NCI-H2196 treated with DMSO at 0.1 percent for 48 hours (cell line): ENCODE measurements around the gene PLXNB2.
A peak's percentile ranks its signal among the peaks of the same experiment; 100 is the strongest.
"Not testable (repeated sequence)": the region's sequence is repeated elsewhere in the genome, so short reads cannot be mapped to it uniquely, and the experiment has no call there.

Experiments
- DNase-seq: peaks from one replicate; lab custom pipeline; 2025; ENCODE audit not compliant: unreplicated experiment; lab: John Stamatoyannopoulos, UW

Gene PLXNB2

DNA sequence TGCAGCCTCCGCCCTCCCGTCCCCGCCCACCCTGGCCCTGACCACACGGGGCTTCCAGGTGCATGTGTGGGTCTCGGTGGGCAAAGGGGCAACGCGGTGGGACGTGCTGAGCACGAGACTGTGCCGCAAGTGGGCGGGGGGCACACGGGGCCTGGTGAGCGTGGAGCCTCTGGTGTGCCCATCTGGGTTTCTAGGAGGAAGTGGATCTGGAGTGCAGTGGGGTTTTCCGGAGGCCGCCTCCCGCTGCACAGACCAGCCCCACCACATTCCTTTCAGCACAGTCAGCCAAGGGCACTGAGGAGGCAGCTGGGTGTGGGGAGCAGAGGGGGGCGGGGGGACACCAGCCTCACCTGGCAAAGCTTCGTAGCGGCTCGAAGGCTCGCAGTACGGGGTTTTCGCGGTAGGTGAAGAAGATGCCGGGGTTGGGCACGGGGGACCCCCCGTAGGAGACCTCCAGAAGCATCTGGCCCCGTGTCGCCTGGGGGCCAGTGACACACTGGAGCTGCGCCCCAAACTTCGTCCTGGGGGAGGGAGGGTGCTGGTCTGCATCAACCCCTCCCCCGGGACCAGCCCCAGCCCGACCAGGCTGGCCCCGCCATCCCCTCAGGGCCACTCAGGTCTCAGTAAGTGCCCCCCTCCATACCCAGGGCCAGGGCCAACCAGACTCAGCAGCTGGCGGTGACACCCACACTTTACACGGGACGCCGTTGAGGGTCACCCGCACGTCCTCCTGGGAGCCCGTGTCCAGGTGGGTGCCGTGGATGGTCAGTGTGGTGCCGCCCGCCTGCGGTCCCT lies 24.9 kb downstream of the PLXNB2 start:
- DNase-seq = no peak

DNA sequence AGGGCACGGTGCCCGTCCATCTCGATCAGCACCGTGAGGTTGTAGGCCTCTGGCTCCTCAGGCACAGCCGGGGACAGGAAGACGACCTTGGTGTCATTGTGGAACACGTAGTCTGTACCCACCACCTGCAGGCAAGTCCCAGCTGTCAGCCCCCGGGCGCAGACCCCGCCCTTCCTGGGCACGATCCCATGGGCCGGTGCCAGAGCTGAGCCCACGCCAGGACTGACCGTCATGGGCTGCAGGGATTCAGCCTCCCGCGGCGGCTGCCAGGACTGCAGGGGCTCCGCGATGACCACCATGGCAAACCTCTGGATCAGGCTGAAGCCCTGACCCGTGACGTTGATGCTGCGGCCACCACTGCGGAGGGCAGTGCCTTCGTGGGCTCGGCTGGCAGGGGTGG lies 25.5 kb downstream of the PLXNB2 start:
- no peak for DNase-seq

DNA sequence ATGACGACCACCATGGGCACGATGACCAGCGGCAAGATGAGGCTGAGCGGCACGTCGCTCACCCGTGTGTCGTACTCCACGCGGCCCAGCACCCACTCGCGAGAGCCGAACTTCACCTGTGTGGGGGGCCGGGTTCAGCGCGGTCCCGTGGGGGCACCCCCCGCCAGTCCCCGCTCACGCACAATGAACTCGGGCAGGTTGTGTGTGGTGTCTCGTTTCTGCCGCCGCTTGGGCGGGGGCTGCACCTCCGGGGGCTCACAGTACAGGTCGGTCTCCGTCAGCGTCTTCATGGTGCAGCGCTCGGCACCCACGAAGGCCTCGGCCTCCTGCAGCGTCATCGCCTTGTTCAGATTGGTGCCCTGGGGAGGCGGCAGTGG lies 26.1 kb downstream of the PLXNB2 start:
- DNase-seq = no peak

DNA sequence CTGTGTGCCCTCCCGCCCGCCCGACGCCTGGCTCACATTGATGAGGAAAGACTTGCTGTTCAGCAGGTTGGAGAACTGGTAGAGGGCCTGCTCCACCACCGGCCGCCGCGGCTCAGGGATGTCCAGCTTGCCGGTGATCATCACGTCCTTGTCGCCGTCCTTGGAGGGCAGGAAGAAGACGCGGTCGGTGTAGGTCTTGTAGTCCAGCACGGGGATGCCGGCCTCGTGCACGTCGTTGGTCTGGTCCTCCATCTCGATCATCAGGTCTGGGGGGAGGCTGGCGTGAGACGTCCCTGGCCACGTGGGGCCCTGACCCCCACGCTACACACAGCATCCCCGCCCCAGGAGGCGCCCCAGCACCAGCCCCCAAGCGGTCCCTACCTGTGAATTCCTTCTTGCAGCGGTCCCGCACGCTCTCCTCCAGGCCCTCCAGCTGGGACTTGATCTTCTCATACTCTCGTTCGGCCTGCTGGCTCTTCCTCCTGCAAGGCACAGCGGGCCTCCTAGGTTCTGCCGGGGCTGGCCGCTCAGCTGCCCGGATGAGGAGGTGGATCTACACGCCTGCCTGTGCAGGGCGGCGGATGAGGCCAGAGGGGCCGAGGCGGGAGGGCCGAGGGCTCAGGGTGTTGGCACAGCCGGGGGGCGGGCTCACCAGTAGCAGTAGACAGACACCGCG lies 26.6 kb downstream of the PLXNB2 start:
- DNase-seq = no peak

DNA sequence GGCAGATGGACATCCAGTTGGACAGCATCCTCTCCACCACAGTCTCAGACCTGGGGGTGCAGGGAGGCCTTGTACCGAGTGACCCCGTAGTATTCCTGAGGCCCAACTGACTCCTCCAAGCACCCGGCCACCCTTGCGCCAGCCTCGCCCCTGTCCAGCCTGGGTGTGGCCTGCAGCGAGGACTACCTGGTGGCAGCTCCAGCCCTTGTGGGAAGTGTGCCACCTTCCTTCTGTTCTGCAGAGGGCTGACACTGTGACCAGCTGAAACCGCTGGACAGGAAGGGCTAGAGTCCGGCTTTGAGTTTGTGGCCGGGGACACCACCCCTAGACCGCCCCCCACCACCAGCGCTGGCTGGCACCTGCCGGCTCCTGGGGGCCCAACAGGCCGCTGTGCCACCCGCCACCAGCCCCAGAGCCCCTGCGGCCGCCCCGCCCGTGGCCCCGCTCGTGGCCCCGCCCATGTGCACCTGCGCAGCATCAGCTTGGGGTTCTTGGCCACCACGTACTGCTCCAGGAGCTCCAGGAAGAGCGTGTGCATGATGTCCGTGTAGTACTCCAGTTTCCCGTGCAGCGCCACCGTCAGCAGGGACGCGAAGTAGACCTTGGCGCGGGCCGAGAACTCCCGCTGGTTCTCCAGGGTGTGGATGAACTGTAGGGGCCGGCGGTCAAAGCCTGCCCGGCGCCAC lies 27.3 kb downstream of the PLXNB2 start:
- no peak for DNase-seq

DNA sequence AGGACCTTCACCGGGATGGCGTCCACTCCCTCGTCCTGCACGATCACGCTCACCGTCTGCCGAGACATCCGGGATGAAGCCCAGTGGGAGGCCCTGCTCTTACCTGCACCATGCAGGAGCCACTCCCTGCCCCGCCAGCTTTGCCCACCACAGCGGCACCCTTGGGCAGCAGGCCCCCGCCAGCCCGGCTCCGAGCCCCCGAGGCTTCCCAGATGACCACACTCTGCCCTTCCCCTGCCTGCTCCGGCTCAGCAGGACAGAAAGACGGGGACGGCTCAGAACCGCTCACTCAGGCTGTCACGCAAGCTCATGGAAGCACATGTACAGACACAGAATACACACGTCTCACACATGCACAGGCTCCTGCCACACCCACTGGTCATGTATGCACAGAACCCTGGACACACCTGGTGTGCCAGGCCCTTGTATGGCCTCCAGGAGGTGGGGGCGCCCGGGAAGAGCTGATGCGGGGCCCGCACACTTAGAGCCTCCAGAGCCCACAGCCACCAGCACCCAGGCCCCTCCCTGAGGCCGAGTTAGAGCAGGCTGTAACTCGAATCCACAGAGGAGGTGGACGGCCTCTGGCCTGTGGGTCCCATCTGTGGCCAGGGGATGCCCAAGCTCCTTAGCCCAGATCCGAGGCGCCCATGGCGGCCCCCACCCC lies 28.4 kb downstream of the PLXNB2 start:
- no peak for DNase-seq

DNA sequence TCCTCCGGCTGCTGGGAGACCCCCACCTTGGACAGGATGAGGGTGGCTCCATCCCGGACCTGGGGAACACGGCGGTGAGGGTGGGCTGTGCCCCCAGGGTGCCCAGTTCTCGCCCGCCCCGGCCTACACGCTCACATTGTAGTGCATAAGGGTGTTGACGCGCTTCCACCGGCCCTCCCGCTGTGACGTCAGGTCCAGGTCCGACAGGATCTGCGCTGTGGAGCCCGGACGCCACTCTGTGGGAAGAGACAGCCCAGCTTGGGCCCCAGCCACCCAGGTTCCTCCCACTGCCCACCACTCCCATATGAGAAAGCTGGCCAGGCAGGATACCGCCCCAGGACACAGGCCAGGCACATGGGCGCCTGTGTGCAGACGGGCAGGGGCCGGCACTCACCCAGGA lies 29.0 kb downstream of the PLXNB2 start:
- DNase-seq = no peak

DNA sequence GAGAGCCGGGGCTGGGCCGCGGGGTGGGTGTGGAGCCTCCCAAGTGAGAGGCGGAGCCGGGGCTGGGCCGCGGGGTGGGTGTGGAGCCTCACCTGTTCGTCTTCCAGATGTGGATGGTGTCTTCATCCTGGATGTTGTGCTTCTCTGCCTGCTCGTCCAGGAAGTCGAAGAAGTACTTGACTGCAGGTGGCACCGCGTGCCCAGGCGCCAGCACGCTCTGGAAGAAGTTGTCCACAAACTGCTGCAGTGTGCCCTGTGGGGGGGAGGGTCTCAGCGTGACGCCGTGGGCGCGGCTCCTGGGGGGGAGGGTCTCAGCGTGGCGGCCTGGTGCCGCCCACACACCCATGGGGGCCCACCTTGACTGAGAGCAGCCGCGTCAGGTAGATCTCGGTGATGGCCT lies 29.7 kb downstream of the PLXNB2 start:
- DNase-seq = no peak

DNA sequence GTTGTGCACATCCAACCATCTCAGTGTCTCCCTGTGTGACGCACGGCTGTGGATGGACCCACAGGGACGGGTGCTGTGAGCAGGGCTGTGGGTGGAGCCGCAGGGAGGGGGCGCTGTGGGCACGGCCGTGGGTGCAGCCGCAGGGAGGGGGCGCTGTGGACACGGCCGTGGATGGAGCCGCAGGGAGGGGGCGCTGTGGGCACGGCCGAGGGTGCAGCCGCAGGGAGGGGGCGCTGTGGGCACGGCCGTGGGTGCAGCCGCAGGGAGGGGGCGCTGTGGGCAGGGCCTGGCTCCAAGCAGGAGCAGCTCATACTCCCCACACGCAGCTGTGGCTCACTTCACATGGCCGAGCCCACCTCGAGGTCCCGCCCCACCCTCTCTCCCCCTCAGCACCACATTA lies 31.3 kb downstream of the PLXNB2 start:
- DNase-seq = no peak

DNA sequence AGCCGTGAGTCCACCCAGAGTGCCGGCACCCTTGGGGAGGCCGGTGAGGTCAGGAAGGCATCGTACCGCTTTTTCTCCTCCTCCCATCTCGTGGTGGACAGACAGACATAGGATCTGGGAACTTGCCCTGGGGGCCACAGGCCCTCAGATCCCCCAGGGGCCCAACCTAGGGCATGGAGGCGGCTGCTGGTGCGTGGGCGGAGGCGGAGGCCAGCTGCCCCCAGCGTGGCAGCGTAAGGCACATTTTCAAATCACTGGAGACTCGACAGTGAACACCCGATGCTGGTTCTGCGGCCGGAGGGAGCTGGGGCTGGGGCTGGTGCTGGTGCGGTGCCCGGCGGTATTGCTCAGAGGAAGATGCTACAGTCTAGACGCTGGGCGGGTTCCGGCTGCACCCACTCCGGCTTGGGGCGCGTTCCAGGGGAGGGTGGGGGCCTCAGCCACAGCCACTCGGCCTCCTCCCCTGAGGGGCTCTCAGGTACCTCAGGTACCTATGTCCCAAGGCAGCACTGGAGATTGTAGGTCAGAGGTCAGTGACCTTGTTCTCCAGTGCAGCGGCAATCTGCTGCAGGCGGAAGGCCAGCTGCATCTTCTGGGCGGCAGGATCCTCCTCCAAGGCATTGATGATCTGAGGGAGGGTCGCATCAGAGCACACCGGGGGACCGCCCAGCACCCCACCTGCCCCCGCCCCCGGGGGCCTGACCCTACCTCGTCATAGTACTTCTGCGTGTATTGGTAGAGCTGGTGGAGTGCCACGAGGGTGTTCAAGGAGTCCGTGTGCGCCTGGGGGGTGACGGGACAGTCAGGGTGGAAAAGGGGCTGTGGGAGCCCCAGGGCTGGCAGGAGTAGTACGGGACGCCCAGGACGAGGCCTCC lies 32.0 kb downstream of the PLXNB2 start:
- no peak for DNase-seq

DNA sequence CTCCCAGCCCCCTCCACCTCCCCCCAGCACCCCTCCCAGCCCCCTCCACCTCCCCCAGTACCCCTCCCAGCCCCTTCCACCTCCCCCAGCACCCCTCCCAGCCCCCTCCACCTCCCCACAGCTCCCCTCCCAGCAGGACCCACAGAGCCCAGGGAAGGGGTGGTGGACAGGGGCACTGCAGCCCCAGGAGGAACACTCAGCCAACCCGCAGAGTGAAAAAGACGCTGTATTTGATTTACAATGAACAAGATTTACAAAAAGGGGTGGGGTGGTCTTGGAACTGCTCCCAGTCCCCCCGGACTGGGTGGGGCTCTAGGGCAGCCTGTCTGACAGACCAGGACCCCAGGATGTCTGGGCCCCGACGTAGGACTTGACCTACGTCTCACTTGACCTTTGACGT lies 32.7 kb downstream of the PLXNB2 start:
- DNase-seq = no peak

DNA sequence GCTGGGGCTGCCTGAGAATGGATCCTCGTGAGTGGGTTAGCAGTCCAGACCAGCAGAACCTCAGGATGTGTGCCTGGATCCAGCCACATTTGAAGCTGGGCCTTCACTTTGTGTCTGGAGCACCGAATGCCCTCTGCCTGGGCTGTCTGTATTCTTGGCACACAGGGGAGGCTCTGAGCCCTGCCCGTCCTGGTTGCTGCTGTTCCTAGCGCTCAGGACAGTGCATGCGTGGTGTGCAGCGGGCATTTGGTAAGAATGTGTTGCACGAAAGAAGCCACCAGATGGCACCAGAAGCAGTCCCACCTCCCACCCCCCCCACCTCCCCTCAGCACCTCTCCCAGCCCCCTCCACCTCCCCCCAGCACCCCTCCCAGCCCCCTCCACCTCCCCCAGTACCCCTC lies 33.1 kb downstream of the PLXNB2 start:
- peak; percentile 12 for DNase-seq

DNA sequence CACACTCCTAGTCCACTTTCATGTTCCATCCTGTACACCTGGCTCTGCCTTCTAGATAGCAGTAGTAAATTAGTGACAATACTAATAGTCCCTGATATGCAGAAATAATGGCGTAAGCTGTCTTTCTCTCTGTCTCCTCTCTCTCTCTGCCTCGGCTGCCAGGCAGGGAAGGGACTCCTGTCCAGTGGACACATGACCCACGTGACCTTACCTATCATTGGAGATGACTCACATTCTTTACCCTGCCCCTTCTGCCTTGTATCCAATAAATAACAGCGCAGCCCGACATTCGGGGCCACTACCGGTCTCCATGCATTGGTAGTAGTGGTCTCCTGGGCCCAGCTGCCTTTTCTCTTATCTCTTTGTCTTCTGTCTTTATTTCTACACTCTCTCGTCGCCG lies 33.7 kb downstream of the PLXNB2 start:
- DNase-seq = not testable (repeated sequence)

DNA sequence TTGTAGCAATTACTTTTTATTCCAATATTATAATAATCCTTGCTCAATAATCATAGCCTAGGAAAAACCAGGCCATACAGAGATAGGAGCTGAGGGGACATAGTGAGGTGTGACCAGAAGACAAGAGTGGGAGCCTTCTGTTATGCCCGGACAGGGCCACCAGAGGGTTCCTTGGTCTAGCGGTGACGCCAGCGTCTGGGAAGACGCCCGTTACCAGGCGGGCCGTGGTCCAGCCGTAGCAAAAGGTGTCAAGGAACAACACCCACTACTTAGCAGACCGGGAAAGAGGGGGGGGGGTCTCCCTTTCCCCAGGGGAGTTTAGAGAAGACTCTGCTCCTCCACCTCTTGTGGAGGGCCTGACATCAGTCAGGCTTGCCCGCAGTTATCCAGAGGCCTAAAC lies 34.1 kb downstream of the PLXNB2 start:
- not testable (repeated sequence) for DNase-seq

DNA sequence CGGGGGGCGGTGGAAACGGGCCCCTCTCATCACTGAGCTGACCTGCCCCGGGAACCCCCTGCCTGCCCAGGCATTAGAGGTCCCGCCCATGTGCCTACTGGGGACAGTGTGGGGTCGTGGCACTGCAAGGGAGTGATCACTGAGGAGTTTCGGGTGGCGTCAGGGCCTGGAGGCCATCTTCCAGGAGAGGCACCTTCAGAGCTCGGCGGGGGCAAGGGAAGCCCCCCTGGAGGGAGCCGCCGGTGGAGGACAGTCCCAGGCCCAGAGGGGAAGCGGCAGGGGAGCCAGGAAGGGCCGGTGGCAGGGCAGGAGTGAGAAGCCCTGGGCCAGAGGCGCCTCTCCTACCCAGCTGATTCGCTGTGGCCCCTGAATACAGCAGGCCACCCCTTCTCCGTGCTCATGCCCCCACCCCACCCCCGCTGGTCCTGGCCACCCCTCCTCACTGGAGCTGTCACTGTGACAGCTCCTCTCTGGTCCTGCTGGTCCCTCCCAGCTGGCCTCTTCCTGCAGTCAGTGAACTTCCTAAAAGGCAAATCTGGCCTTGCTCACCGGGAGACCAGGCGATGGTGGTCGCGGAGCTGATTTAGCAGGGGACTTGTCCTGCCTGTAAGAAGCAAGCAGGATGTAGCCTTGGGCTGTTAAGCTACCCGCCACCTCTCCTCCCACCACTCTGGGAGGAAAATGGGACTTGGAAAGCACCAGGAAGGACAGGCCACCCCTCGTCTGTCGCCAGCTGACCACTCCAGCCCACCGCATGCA lies 35.2 kb downstream of the PLXNB2 start:
- no peak for DNase-seq

DNA sequence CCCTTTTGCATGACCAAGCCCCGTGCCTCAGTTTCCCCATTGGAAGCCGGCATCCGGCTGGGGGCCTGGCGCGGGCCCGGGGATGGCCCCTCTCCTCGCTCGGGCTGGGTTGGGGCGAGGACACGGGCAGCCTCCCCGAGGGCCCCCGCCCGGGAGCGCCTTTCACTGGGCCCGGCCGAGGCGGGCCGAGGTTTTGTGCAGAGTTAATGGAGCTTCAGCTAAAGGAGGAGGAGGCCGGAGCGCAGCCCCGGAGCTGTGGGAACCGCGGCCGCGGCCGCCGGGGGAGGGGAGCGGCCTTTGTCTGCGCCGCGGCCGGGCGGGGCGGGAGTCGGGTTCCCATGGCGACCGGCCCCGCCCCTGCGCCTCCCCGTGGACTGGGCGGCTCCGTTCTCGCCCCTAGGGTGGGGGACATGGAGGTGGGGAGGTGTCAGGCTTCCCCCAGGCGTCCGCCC lies 35.9 kb downstream of the PLXNB2 start:
- peak; percentile 10 for DNase-seq

DNA sequence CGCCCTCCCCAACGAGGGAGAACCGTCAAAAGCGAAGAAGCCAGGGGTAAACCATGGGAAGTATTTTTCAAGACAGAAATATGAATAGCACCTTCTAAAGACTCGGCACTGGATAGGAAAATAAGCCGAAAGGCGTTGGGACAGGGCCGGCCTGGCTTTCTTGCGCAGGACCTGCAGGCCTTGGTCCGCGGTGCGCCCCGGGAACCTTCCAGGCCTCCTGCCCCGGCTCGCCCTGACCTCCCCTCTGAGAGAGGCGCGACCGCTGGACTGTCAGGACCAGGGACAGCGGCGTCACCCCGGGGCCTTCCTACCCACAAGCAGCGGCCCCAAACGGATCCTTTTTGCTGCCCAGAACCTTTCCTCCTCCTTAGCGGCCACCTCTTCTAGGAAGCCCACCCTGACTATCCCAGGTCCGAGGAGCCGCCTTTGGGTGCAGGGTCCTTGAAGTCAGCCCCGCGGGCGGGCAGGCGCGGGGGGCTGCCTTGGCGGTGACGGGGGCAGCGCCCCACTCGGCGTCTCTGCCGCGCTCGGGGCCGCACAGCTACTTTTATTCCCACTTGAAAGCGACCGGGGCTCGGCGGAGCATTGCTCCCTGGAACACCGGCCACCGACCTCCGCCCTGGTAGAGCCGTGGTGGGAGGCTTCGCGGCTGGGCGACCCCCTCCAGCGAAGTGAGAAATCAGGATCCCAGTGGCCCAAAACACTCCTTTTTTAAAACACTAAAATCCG lies 36.6 kb downstream of the PLXNB2 start:
- no peak for DNase-seq

DNA sequence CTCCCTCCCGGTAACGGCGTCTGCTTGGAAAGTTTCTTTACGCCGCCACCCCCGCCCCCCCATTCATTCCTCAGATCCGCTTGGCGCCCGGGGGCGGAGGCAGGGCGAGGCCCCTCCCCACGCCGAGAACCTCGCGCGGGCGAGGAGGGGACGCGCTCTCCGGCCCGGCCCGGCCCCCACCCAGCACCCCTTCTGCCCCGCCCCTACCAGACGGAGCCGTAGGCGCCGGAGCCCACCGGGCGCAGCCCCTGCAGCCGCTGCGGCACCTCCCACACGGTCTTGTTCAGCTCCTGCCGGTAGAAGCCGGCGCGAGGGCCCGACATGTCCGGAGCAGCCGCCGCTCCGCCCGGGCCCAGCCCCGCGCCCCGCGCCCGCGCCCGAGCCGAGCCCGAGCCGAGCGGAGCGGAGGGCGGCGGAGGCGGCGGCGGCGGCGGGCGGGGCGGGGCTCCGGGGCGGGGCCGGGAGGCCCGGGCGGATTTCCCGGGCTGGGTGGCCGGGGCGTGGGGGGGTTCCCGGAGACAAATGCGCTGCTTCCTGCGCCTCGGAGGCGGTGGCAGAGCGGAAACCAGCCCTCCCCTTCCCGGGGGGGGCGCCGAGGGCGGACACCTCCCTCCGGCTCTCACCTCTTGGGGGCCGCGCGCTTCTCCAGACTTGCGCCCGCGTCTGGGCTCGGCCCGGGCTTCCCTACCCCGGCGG lies 37.3 kb downstream of the PLXNB2 start, which contains the start of gene MAPK11:
Gene MAPK11, minus strand, starts transcription at position 411 of the 696 bp plus-strand sequence. Its CDS starts 88 bp downstream, at position 323.
- no peak for DNase-seq
